ENCODE results near the gene MSL3B.
A peak's percentile ranks its signal among the peaks of the same experiment; 100 is the strongest.

MSL3B gene

DNA sequence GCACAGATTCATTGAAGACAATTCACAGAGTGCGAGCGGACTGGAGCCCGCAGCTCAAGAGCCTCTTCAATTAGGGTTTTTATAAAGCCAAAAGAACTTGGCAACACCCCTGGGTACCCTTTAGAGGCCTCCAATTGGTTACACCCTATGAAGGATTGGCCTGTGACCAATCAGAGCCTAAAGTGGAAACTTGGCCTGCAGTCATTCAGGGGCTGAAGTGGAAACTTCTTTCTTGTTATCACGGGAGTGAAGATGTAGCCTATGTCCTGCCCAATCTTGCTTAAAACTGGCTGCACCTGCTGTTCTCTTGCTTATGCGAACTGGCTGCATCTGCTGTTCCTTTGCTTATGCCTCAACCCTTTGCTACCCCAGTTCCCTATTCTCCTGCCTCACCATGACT, 12.0 kb downstream of the MSL3B start:
- DNase-seq = no peak
- peaks cover 0 to 11% (median 0%) of the 10 kb centered on the region in 3 donors for H3K27me3 ChIP-seq
- peaks cover 0 to 15% (median 10%) of the 10 kb centered on the region in 4 donors for H3K4me1 ChIP-seq
- no peak overlapping the region for H3K27ac ChIP-seq
- 95 to 97% methylated on average over 5 of the region's 5 CpGs for whole genome bisulfite sequencing, 2 donors
- no peak overlapping the region for H3K4me3 ChIP-seq
- no peaks in the 10 kb centered on the region for H3K9me3 ChIP-seq
- intact Hi-C loops (cut with DNase I) = no loop called here
- H3K36me3 ChIP-seq = no peaks in the 10 kb centered on the region
- no peak for TF ChIP-seq POLR2AphosphoS5 (IDR thresholded peaks at IDR 0.05)

- intact Hi-C loops (cut with DNase I) = no loop called here
- Histone ChIP-seq H3K4me1 (peaks cover 0 to 15% (median 10%) of the 10 kb centered on the region in 4 donors), H3K27me3 (peaks cover 0 to 18% (median 0%) of the 10 kb centered on the region in 3 donors), H3K4me3 (peak overlapping the region in 1 of 4 donors; percentile 59), H3K27ac (no peak overlapping the region), H3K36me3 (no peaks in the 10 kb centered on the region), H3K9me3 (no peaks in the 10 kb centered on the region)
- no peak for TF ChIP-seq POLR2A (IDR thresholded peaks at IDR 0.05)
- TF ChIP-seq POLR2AphosphoS5 (IDR thresholded peaks at IDR 0.05) = no peak
- TF ChIP-seq CTCF (IDR thresholded peaks at IDR 0.05) = no peak
- no peak for TF ChIP-seq EP300 (IDR thresholded peaks at IDR 0.05)
- 90 to 91% methylated on average over 5 of the region's 5 CpGs for WGBS, 2 donors
- DNase-seq = no peak
Observed at GRCh38 chr2:233855345-233855744, 12.8 kb downstream of the MSL3B start.

GRCh38 chr2:233854241-233854981, 13.8 kb downstream of the MSL3B start, which contains the start of gene HJURP:
Gene HJURP, minus strand, starts transcription at chr2:233854535. Its CDS starts 35 bp downstream, at chr2:233854500.
- Histone ChIP-seq H3K27me3 (peaks cover 0 to 18% (median 0%) of the 10 kb centered on the region in 3 donors), H3K27ac (peak within 1 kb of the TSS; percentile 52 to 64 (median 56)), H3K36me3 (no peaks in the 10 kb centered on the region), H3K4me1 (peaks cover 0 to 15% (median 10%) of the 10 kb centered on the region in 4 donors), H3K9me3 (no peaks in the 10 kb centered on the region), H3K4me3 (peak within 1 kb of the TSS; percentile 47 to 60 (median 56))
- peak; percentile 95 for DNase-seq
- intact Hi-C loops (cut with DNase I) = no loop called here
- WGBS, 2 donors = 0% methylated on average over 60 of the region's 60 CpGs
- TF ChIP-seq EP300 (IDR thresholded peaks at IDR 0.05) (no peak), CTCF (IDR thresholded peaks at IDR 0.05) (no peak), POLR2A (IDR thresholded peaks at IDR 0.05) (peak; percentile 37 to 50), POLR2AphosphoS5 (IDR thresholded peaks at IDR 0.05) (peak; percentile 65 to 86 (median 76))

- no peak overlapping the region for H3K27ac ChIP-seq
- TF ChIP-seq CTCF (IDR thresholded peaks at IDR 0.05) (no peak), POLR2AphosphoS5 (IDR thresholded peaks at IDR 0.05) (no peak), POLR2A (IDR thresholded peaks at IDR 0.05) (no peak), EP300 (IDR thresholded peaks at IDR 0.05) (no peak)
- H3K9me3 ChIP-seq = no peaks in the 10 kb centered on the region
- 0 to 1% methylated on average over 25 of the region's 25 CpGs for WGBS, 2 donors
- DNase-seq = no peak
- peaks cover 0 to 15% (median 10%) of the 10 kb centered on the region in 4 donors for H3K4me1 ChIP-seq
- intact Hi-C loops (cut with DNase I) = no loop called here
- peak overlapping the region; percentile 47 to 60 (median 56) for H3K4me3 ChIP-seq
- H3K36me3 ChIP-seq = no peaks in the 10 kb centered on the region
- H3K27me3 ChIP-seq = peaks cover 0 to 18% (median 0%) of the 10 kb centered on the region in 3 donors
Observed at GRCh38 chr2:233853883-233854240, 14.3 kb downstream of the MSL3B start.

DNA sequence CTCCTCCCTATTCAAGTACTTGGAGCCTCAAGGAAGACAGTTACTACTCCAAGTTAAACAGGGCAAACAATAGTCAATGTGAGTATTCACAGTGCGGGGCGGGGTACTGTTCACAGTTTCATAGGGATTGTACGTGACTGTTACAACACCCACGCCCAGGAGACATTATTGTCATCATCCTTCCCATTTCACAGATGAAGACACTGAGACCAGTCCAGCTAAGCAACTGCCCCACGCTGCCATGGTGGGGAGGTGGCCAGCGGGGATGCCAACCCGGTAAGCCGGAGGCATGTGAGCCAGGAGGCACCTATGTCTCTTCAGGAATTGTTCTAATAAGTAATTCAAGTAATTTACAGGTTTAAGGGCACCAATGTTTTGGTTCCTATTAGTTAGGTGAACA, 14.8 kb downstream of the MSL3B start:
- no peak for DNase-seq
- H3K4me3 ChIP-seq = peak overlapping the region in 1 of 4 donors; percentile 59
- 21 to 50% methylated on average over 8 of the region's 8 CpGs for WGBS, 2 donors
- intact Hi-C loops (cut with DNase I) = no loop called here
- no peaks in the 10 kb centered on the region for H3K36me3 ChIP-seq
- TF ChIP-seq POLR2AphosphoS5 (IDR thresholded peaks at IDR 0.05) (no peak), POLR2A (IDR thresholded peaks at IDR 0.05) (no peak), EP300 (IDR thresholded peaks at IDR 0.05) (no peak), CTCF (IDR thresholded peaks at IDR 0.05) (no peak)
- peaks cover 0 to 15% (median 10%) of the 10 kb centered on the region in 4 donors for H3K4me1 ChIP-seq
- peaks cover 0 to 18% (median 0%) of the 10 kb centered on the region in 3 donors for H3K27me3 ChIP-seq
- no peak overlapping the region for H3K27ac ChIP-seq
- no peaks in the 10 kb centered on the region for H3K9me3 ChIP-seq
